Loucy (cell line): ENCODE measurements around the gene RPL23.

Source experiments
- H2AFZ ChIP-seq: fragments of 200-600 bp; sonication (generic); 2 replicates; pipeline ENCODE4 v1.6.0; 2016; ENCODE audit warnings: antibody characterized with exemption, mild to moderate bottlenecking, low read length, moderate library complexity
- H3F3A ChIP-seq: fragments of 200-600 bp; 2 replicates; pipeline ENCODE4 v1.6.0; 2016; ENCODE audit warnings: antibody characterized with exemption, low read depth, mild to moderate bottlenecking
- H3K27me3 ChIP-seq: fragments of 200-600 bp; sonication (generic); 2 replicates; pipeline ENCODE4 v1.6.1; 2014; ENCODE audit warnings: low read length, mild to moderate bottlenecking; ENCODE audit not compliant: insufficient read depth, poor library complexity, severe bottlenecking
- H3K36me3 ChIP-seq: fragments of 200-600 bp; sonication (generic); 2 replicates; pipeline ENCODE4 v1.6.1; 2016; ENCODE audit warnings: low read length; ENCODE audit not compliant: insufficient read depth
- H3K4me1 ChIP-seq: fragments of 200-600 bp; sonication (generic); 2 replicates; pipeline ENCODE4 v1.5.1; 2014; ENCODE audit warnings: low read length, mild to moderate bottlenecking; ENCODE audit not compliant: insufficient read depth, poor library complexity, severe bottlenecking
- H3K4me2 ChIP-seq: fragments of 200-600 bp; sonication (generic); 2 replicates; pipeline ENCODE4 v1.6.0; 2014; ENCODE audit warnings: antibody characterized with exemption, low read length, low read depth, mild to moderate bottlenecking; ENCODE audit not compliant: poor library complexity, severe bottlenecking
- H3K4me3 ChIP-seq: fragments of 200-600 bp; sonication (generic); 2 replicates; pipeline ENCODE4 v1.5.1; 2014; ENCODE audit warnings: low read length, mild to moderate bottlenecking, mixed read lengths; ENCODE audit not compliant: poor library complexity, severe bottlenecking
- H3K79me2 ChIP-seq: fragments of 200-600 bp; sonication (generic); 2 replicates; pipeline ENCODE4 v1.6.1; 2014; ENCODE audit warnings: low read length; ENCODE audit not compliant: insufficient read depth
- H3K9ac ChIP-seq: fragments of 200-600 bp; sonication (generic); 2 replicates; pipeline ENCODE4 v1.6.0; 2014; ENCODE audit warnings: mild to moderate bottlenecking, low read depth, low read length, moderate library complexity; ENCODE audit not compliant: poor library complexity, severe bottlenecking
- H3K9me2 ChIP-seq: fragments of 200-600 bp; sonication (generic); replicated peaks from 2 replicates; pipeline ENCODE4 v1.6.1; 2016; ENCODE audit warnings: low read depth, low read length, mixed read lengths
- H3K9me3 ChIP-seq: fragments of 200-600 bp; sonication (generic); 2 replicates; pipeline ENCODE4 v1.6.1; 2014; ENCODE audit warnings: mild to moderate bottlenecking, antibody characterized with exemption, low read length, low read depth; ENCODE audit not compliant: insufficient read depth
- H4K20me1 ChIP-seq: fragments of 200-600 bp; sonication (generic); 2 replicates; pipeline ENCODE4 v1.6.0; 2014; ENCODE audit warnings: antibody characterized with exemption, low read length, mild to moderate bottlenecking; ENCODE audit not compliant: insufficient read depth, poor library complexity, severe bottlenecking
- CTCF ChIP-seq: fragments of 200-600 bp; sonication (generic); conservative IDR thresholded peaks from 2 replicates; pipeline ENCODE4 v1.5.1; 2014; ENCODE audit warnings: mild to moderate bottlenecking, antibody characterized with exemption, low read length
- EZH2phosphoT487 ChIP-seq: fragments of 200-600 bp; IDR thresholded peaks from 2 replicates; pipeline ENCODE4 v1.6.1; 2018; ENCODE audit warnings: antibody characterized with exemption, mild to moderate bottlenecking, moderate library complexity, borderline replicate concordance

The RPL23 gene

GRCh38 chr17:38889745-38890409 is 36.4 kb upstream of the RPL23 start:
- Histone ChIP-seq H3K4me2 (no peak overlapping the region), H3K9ac (no peak overlapping the region), H3K4me3 (no peak overlapping the region), H3K4me1 (peaks cover 20% of the 10 kb centered on the region), H3F3A (no peaks in the 10 kb centered on the region), H3K27me3 (no peaks in the 10 kb centered on the region), H3K9me2 (no peaks in the 10 kb centered on the region), H3K79me2 (peaks cover 67% of the 10 kb centered on the region), H4K20me1 (peaks cover 32% of the 10 kb centered on the region), H2AFZ (no peak overlapping the region), H3K36me3 (peaks cover 97% of the 10 kb centered on the region; the same call in 1 of the 2 replicates), H3K9me3 (no peaks in the 10 kb centered on the region)
- TF ChIP-seq EZH2phosphoT487 (no peak), CTCF (no peak)

- Histone ChIP-seq H3K9me2 (no peaks in the 10 kb centered on the region), H3F3A (no peaks in the 10 kb centered on the region), H3K79me2 (peaks cover 69% of the 10 kb centered on the region), H3K4me1 (peaks cover 17% of the 10 kb centered on the region), H3K36me3 (peaks cover 92% of the 10 kb centered on the region; the same call in 1 of the 2 replicates), H3K9ac (no peak overlapping the region), H2AFZ (no peak overlapping the region), H3K4me2 (no peak overlapping the region), H4K20me1 (peaks cover 37% of the 10 kb centered on the region), H3K9me3 (no peaks in the 10 kb centered on the region), H3K4me3 (no peak overlapping the region), H3K27me3 (no peaks in the 10 kb centered on the region)
- TF ChIP-seq EZH2phosphoT487 (no peak), CTCF (no peak)
Observed at GRCh38 chr17:38888842-38889241, 35.3 kb upstream of the RPL23 start.

GRCh38 chr17:38886643-38887010 is 33.1 kb upstream of the RPL23 start:
- Histone ChIP-seq H3F3A (no peaks in the 10 kb centered on the region; the same call in 1 of the 2 replicates), H3K79me2 (peaks cover 85% of the 10 kb centered on the region), H3K27me3 (no peaks in the 10 kb centered on the region), H3K4me3 (no peak overlapping the region), H2AFZ (no peak overlapping the region), H3K4me2 (no peak overlapping the region), H3K9me2 (no peaks in the 10 kb centered on the region), H3K9me3 (no peaks in the 10 kb centered on the region), H3K4me1 (peaks cover 15% of the 10 kb centered on the region), H3K36me3 (peaks cover 92% of the 10 kb centered on the region; the same call in 1 of the 2 replicates), H3K9ac (no peak overlapping the region), H4K20me1 (peaks cover 56% of the 10 kb centered on the region)
- TF ChIP-seq CTCF (no peak), EZH2phosphoT487 (no peak)
